GM23248 (cell line): ENCODE results near the gene FGFBP3. TPM values are rescaled to one million over a fixed set of nuclear protein-coding genes. Genes with fewer than 3 reads are reported as not detected.

Experiments
- DNase-seq: peaks from one replicate; pipeline ENCODE4 v3.0.0-alpha.2; 2015
- H2AFZ ChIP-seq: fragments of 200-600 bp; sonication (generic); 2 replicates; pipeline ENCODE4 v1.6.1; 2016; ENCODE audit warnings: antibody characterized with exemption
- H3F3A ChIP-seq: fragments of 200-600 bp; sonication (generic); 2 replicates; pipeline ENCODE4 v1.6.1; 2016; ENCODE audit warnings: mild to moderate bottlenecking, antibody characterized with exemption, mixed run types; ENCODE audit not compliant: insufficient read depth
- H3K27ac ChIP-seq: fragments of 200-600 bp; sonication (generic); 2 replicates; pipeline ENCODE4 v1.5.1; 2016; ENCODE audit warnings: mild to moderate bottlenecking
- H3K27me3 ChIP-seq: fragments of 200-600 bp; sonication (generic); replicated peaks from 2 replicates; pipeline ENCODE4 v1.6.1; 2016; ENCODE audit warnings: mild to moderate bottlenecking; ENCODE audit not compliant: insufficient read depth
- H3K36me3 ChIP-seq: fragments of 200-600 bp; sonication (generic); 2 replicates; pipeline ENCODE4 v1.6.1; 2016; ENCODE audit warnings: low read depth, mild to moderate bottlenecking
- H3K4me1 ChIP-seq: fragments of 200-600 bp; sonication (generic); 2 replicates; pipeline ENCODE4 v1.6.1; 2016; ENCODE audit warnings: mild to moderate bottlenecking; ENCODE audit not compliant: insufficient read depth
- H3K4me2 ChIP-seq: fragments of 200-600 bp; sonication (generic); one replicate; pipeline ENCODE4 v1.6.1; 2016; ENCODE audit warnings: mild to moderate bottlenecking; ENCODE audit not compliant: unreplicated experiment
- H3K4me3 ChIP-seq: fragments of 200-600 bp; sonication (generic); 2 replicates; pipeline ENCODE4 v1.5.1; 2016; ENCODE audit warnings: mild to moderate bottlenecking
- H3K79me2 ChIP-seq: fragments of 200-600 bp; sonication (generic); 2 replicates; pipeline ENCODE4 v1.6.1; 2016; ENCODE audit warnings: mild to moderate bottlenecking; ENCODE audit not compliant: insufficient read depth
- H3K9ac ChIP-seq: fragments of 200-600 bp; sonication (generic); 2 replicates; pipeline ENCODE4 v1.6.1; 2016; ENCODE audit warnings: mild to moderate bottlenecking
- H3K9me2 ChIP-seq: fragments of 200-600 bp; sonication (generic); 2 replicates; pipeline ENCODE4 v1.6.1; 2016; ENCODE audit warnings: mixed run types, mild to moderate bottlenecking, moderate library complexity; ENCODE audit not compliant: insufficient read depth
- H3K9me3 ChIP-seq: fragments of 200-600 bp; sonication (generic); one replicate; pipeline ENCODE4 v1.6.1; 2017; ENCODE audit warnings: low read depth
- H4K20me1 ChIP-seq: fragments of 200-600 bp; sonication (generic); 2 replicates; pipeline ENCODE4 v1.6.0; 2016; ENCODE audit not compliant: insufficient read depth
- EZH2 ChIP-seq: fragments of 200-600 bp; sonication (generic); IDR thresholded peaks from 2 replicates; pipeline ENCODE4 v1.6.1; 2018; ENCODE audit warnings: antibody characterized with exemption, mild to moderate bottlenecking; ENCODE audit not compliant: insufficient read depth, poor library complexity, severe bottlenecking
- EZH2phosphoT487 ChIP-seq: fragments of 200-600 bp; sonication (generic); IDR thresholded peaks from 2 replicates; pipeline ENCODE4 v1.6.1; 2018; ENCODE audit warnings: antibody characterized with exemption, moderate library complexity, mild to moderate bottlenecking, low read depth; ENCODE audit not compliant: insufficient read depth
- WGBS, 2 experiments: methylation state at CpG; one replicate each; pipeline ENCODE4 v1.1.6; 2015 to 2017; ENCODE audit warnings: low lambda C conversion rate in 2 of 2, low coverage in 1 of 2; ENCODE audit errors: missing lambda C conversion rate in 2 of 2; 5-methylcytosine and 5-hydroxymethylcytosine counted together
- in situ Hi-C: fragments of 300-500 bp; cut with MboI; formaldehyde crosslinking; loops from 2 replicates; pipeline ENCODE4 v1.15.0; 2020
- polyA plus RNA-seq: library from polyadenylated mRNA; unstranded; fragments of >200 nt; fragmentation: Nextera tagmentation; extraction: Ambion mirVana; gene quantifications from 2 replicates; pipeline ENCODE4 v1.2.1, GENCODE V29; 2016
- total RNA-seq: library from RNA; depleted of rRNA; stranded (reverse); fragments of >200 nt; shearing (Covaris generic); gene quantifications from 2 replicates; pipeline ENCODE4 v1.2.3, GENCODE V29; 2014

Gene FGFBP3
- total and polyA plus RNA-seq, 2 experiments from 2014 or later, result 0.32 to 0.61 TPM

GRCh38 chr10:91875779-91876178 is 33.5 kb downstream of the FGFBP3 start:
- no peak overlapping the region for H3K27ac ChIP-seq
- in situ Hi-C loops, result no loop called here
- no peaks in the 10 kb centered on the region for H3K79me2 ChIP-seq
- no peak overlapping the region for H3K4me3 ChIP-seq
- TF ChIP-seq EZH2phosphoT487 (no peak), EZH2 (no peak)
- 85 to 86% methylated on average over 1 of the region's 1 CpG for WGBS, 2 experiments
- no peaks in the 10 kb centered on the region for H4K20me1 ChIP-seq
- no peak overlapping the region for H3K9ac ChIP-seq
- H3K4me2 ChIP-seq, result no peak overlapping the region
- H3K36me3 ChIP-seq, result no peaks in the 10 kb centered on the region
- H3K27me3 ChIP-seq, result no peaks in the 10 kb centered on the region
- H2AFZ ChIP-seq, result no peak overlapping the region
- DNase-seq, result no peak
- H3K9me3 ChIP-seq, result no peaks in the 10 kb centered on the region
- H3F3A ChIP-seq, result no peaks in the 10 kb centered on the region
- H3K4me1 ChIP-seq, result no peaks in the 10 kb centered on the region
- H3K9me2 ChIP-seq, result no peaks in the 10 kb centered on the region

- H2AFZ ChIP-seq, result no peak overlapping the region
- in situ Hi-C loops, result no loop called here
- H3F3A ChIP-seq, result no peaks in the 10 kb centered on the region
- H3K27me3 ChIP-seq, result no peaks in the 10 kb centered on the region
- H3K9ac ChIP-seq, result no peak overlapping the region
- no peaks in the 10 kb centered on the region for H4K20me1 ChIP-seq
- no peak for DNase-seq
- H3K36me3 ChIP-seq, result no peaks in the 10 kb centered on the region
- WGBS, 2 experiments, result 74 to 94% methylated on average over 2 of the region's 2 CpGs
- no peaks in the 10 kb centered on the region for H3K9me3 ChIP-seq
- TF ChIP-seq EZH2phosphoT487 (no peak), EZH2 (no peak)
- no peak overlapping the region for H3K4me3 ChIP-seq
- no peaks in the 10 kb centered on the region for H3K9me2 ChIP-seq
- H3K79me2 ChIP-seq, result no peaks in the 10 kb centered on the region
- no peak overlapping the region for H3K4me2 ChIP-seq
- H3K27ac ChIP-seq, result no peak overlapping the region
- no peaks in the 10 kb centered on the region for H3K4me1 ChIP-seq
Observed at GRCh38 chr10:91875156-91875555, 34.1 kb downstream of the FGFBP3 start.

GRCh38 chr10:91865562-91866081 is 43.7 kb downstream of the FGFBP3 start:
- H3K27ac ChIP-seq, result no peak overlapping the region
- in situ Hi-C loops, result no loop called here
- TF ChIP-seq EZH2phosphoT487 (no peak), EZH2 (no peak)
- no peak overlapping the region for H3K9ac ChIP-seq
- H3K4me2 ChIP-seq, result no peak overlapping the region
- no peaks in the 10 kb centered on the region for H4K20me1 ChIP-seq
- no peaks in the 10 kb centered on the region for H3K4me1 ChIP-seq
- DNase-seq, result no peak
- H3F3A ChIP-seq, result peaks cover 27% of the 10 kb centered on the region; the same call in 1 of the 2 replicates
- no peaks in the 10 kb centered on the region for H3K27me3 ChIP-seq
- H3K9me2 ChIP-seq, result no peaks in the 10 kb centered on the region
- H2AFZ ChIP-seq, result no peak overlapping the region
- H3K9me3 ChIP-seq, result no peaks in the 10 kb centered on the region
- WGBS, 2 experiments, result 88 to 92% methylated on average over 2 of the region's 2 CpGs
- H3K79me2 ChIP-seq, result no peaks in the 10 kb centered on the region
- peaks cover 41% of the 10 kb centered on the region for H3K36me3 ChIP-seq
- no peak overlapping the region for H3K4me3 ChIP-seq

DNA sequence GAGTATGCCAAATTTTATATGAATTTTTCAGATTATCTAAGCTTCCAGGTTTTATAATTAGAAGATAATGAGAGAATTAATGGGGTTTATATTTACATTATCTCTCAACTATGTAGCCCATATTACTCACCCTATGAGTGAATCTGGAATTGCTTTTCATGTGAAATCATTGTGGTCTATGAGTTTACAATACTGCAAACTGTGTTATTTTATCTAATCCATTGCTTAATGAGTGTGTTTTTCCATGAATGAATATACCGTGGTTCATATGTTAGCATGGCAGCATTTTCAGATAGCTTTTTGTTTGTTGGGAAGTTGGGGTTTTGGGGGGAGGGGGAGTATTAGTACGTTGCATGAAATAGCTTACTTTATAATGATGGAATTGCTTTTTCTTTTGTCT is 44.5 kb downstream of the FGFBP3 start:
- no peaks in the 10 kb centered on the region for H4K20me1 ChIP-seq
- no peak overlapping the region for H3K9ac ChIP-seq
- no peaks in the 10 kb centered on the region for H3K9me3 ChIP-seq
- in situ Hi-C loops, result no loop called here
- no peaks in the 10 kb centered on the region for H3K4me1 ChIP-seq
- 59 to 66% methylated on average over 2 of the region's 2 CpGs for WGBS, 2 experiments
- DNase-seq, result peak; percentile 52
- H3K27ac ChIP-seq, result no peak overlapping the region
- H3K27me3 ChIP-seq, result no peaks in the 10 kb centered on the region
- no peaks in the 10 kb centered on the region for H3K9me2 ChIP-seq
- peaks cover 47% of the 10 kb centered on the region for H3K36me3 ChIP-seq
- TF ChIP-seq EZH2 (no peak), EZH2phosphoT487 (no peak)
- H2AFZ ChIP-seq, result no peak overlapping the region
- no peak overlapping the region for H3K4me2 ChIP-seq
- H3K4me3 ChIP-seq, result no peak overlapping the region
- H3K79me2 ChIP-seq, result no peaks in the 10 kb centered on the region
- H3F3A ChIP-seq, result peaks cover 24% of the 10 kb centered on the region; the same call in 1 of the 2 replicates

- in situ Hi-C loops, result no loop called here
- no peaks in the 10 kb centered on the region for H3K79me2 ChIP-seq
- H3K27me3 ChIP-seq, result no peaks in the 10 kb centered on the region
- peaks cover 20% of the 10 kb centered on the region; the same call in 1 of the 2 replicates for H3F3A ChIP-seq
- no peak overlapping the region for H3K4me2 ChIP-seq
- DNase-seq, result no peak
- H3K27ac ChIP-seq, result no peak overlapping the region
- TF ChIP-seq EZH2phosphoT487 (no peak), EZH2 (no peak)
- H3K9ac ChIP-seq, result no peak overlapping the region
- H4K20me1 ChIP-seq, result no peaks in the 10 kb centered on the region
- no peak overlapping the region for H3K4me3 ChIP-seq
- no peaks in the 10 kb centered on the region for H3K9me2 ChIP-seq
- no peaks in the 10 kb centered on the region for H3K4me1 ChIP-seq
- H2AFZ ChIP-seq, result no peak overlapping the region
- no peaks in the 10 kb centered on the region for H3K9me3 ChIP-seq
- H3K36me3 ChIP-seq, result peaks cover 51% of the 10 kb centered on the region
- 14 to 19% methylated on average over 2 of the region's 2 CpGs for WGBS, 2 experiments
Observed at GRCh38 chr10:91864099-91864498, 45.2 kb downstream of the FGFBP3 start.
